Measurements from ENCODE around the gene GNG8. TPM values are rescaled to one million over a fixed set of nuclear protein-coding genes. Genes with fewer than 3 reads are reported as not detected.

Gene GNG8
- total RNA-seq, 2 experiments from 2014 or later, result not detected

- no peak for TF ChIP-seq EZH2phosphoT487 (IDR thresholded peaks at IDR 0.05; ENCODE audit: borderline replicate concordance, low read depth, low read length)
- no peak for TF ChIP-seq CTCF (conservative IDR thresholded peaks at IDR 0.05; ENCODE audit: low read length)
- H3K9me3 ChIP-seq (ENCODE audit: low read length), result no peaks in the 10 kb centered on the region
- ChIA-PET POLR2A (interaction anchor here (1.4 to 1.5 kb wide), 2 partner anchors 10 to 11 kb away, joined by 3 to 16 read pairs; partner anchors contain the start of gene CALM3), CTCF (ENCODE audit: unreplicated experiment) (interaction anchor here (1.2 to 1.4 kb wide), 2 partner anchors 9 to 13 kb away, joined by 3 to 4 read pairs; no protein-coding TSS in a partner anchor)
- intact Hi-C loops (cut with micrococcal nuclease; ENCODE audit: unreplicated experiment), result no loop called here
- peaks cover 3% of the 10 kb centered on the region; the same call in 1 of the 2 replicates for H4K20me1 ChIP-seq (ENCODE audit: insufficient read depth, low read length)
- no TSS peak for BruUV-seq (replicated peaks)
- H3K36me3 ChIP-seq (ENCODE audit: insufficient read depth, low read length), result peaks cover 54% of the 10 kb centered on the region
- H3K4me2 ChIP-seq (ENCODE audit: low read length), result peak overlapping the region; percentile 41
- peak; percentile 39 for DNase-seq (ENCODE audit: low spot score)
- H3K4me3 ChIP-seq (ENCODE audit: low read depth, low read length, poor library complexity, severe bottlenecking), result no peak overlapping the region
- H3K4me1 ChIP-seq (ENCODE audit: insufficient read depth, low read length, poor library complexity, severe bottlenecking), result peaks cover 38% of the 10 kb centered on the region
- no peak overlapping the region for H2AFZ ChIP-seq (ENCODE audit: low read length)
- H3K79me2 ChIP-seq (ENCODE audit: insufficient read depth, low read depth, low read length), result no peaks in the 10 kb centered on the region
- H3K27ac ChIP-seq (ENCODE audit: low read depth, low read length, poor library complexity, severe bottlenecking), result peak overlapping the region; percentile 75
- no peaks in the 10 kb centered on the region for H3K9me2 ChIP-seq (ENCODE audit: insufficient read depth, low read length)
These were observed 24.9 kb downstream of the GNG8 start for GRCh38 chr19:46610851-46611770.

GRCh38 chr19:46610413-46610775 is 25.6 kb downstream of the GNG8 start:
- no peaks in the 10 kb centered on the region for H3K79me2 ChIP-seq (ENCODE audit: insufficient read depth, low read depth, low read length)
- DNase-seq (ENCODE audit: low spot score), result no peak
- H3K27ac ChIP-seq (ENCODE audit: low read depth, low read length, poor library complexity, severe bottlenecking), result peak overlapping the region; percentile 75
- H3K4me3 ChIP-seq (ENCODE audit: low read depth, low read length, poor library complexity, severe bottlenecking), result no peak overlapping the region
- ChIA-PET CTCF (ENCODE audit: unreplicated experiment) (no interaction called here), POLR2A (no interaction called here)
- no peak overlapping the region for H2AFZ ChIP-seq (ENCODE audit: low read length)
- H3K4me1 ChIP-seq (ENCODE audit: insufficient read depth, low read length, poor library complexity, severe bottlenecking), result peaks cover 36% of the 10 kb centered on the region
- H3K4me2 ChIP-seq (ENCODE audit: low read length), result no peak overlapping the region
- peaks cover 4% of the 10 kb centered on the region; the same call in 1 of the 2 replicates for H4K20me1 ChIP-seq (ENCODE audit: insufficient read depth, low read length)
- H3K9me3 ChIP-seq (ENCODE audit: low read length), result no peaks in the 10 kb centered on the region
- H3K9me2 ChIP-seq (ENCODE audit: insufficient read depth, low read length), result no peaks in the 10 kb centered on the region
- peaks cover 61% of the 10 kb centered on the region for H3K36me3 ChIP-seq (ENCODE audit: insufficient read depth, low read length)
- intact Hi-C loops (cut with micrococcal nuclease; ENCODE audit: unreplicated experiment), result no loop called here
- TF ChIP-seq EZH2phosphoT487 (IDR thresholded peaks at IDR 0.05; ENCODE audit: borderline replicate concordance, low read depth, low read length) (no peak), CTCF (conservative IDR thresholded peaks at IDR 0.05; ENCODE audit: low read length) (no peak)
- BruUV-seq (replicated peaks), result no TSS peak

Data from OCI-LY7 (cell line).